CD4-positive, alpha-beta T cell (primary cell): ENCODE measurements around the gene TGM3. TPM values are rescaled to one million over a fixed set of nuclear protein-coding genes. Genes with fewer than 3 reads are reported as not detected.

Experiments used
- ATAC-seq: fragments of 200-7000 bp; cut with Tn5 transposase; one replicate; pipeline ENCODE4 v1.10.0; 2022; ENCODE audit warnings: mild to moderate bottlenecking; ENCODE audit not compliant: poor library complexity
- CTCF ChIA-PET: fragments of 350-600 bp; sonication (Branson Sonifier 250); formaldehyde crosslinking; loops from one replicate; lab custom pipeline; 2021; ENCODE audit warnings: antibody characterized with exemption, inconsistent platforms; lab: Charles Lee
- POLR2A ChIA-PET: fragments of 350-600 bp; sonication (Branson Sonifier 250); formaldehyde crosslinking; loops from one replicate; lab custom pipeline; 2021; ENCODE audit warnings: antibody characterized with exemption, inconsistent platforms; lab: Charles Lee
- DNase-seq, 14 experiments: peaks; one replicate each; pipeline ENCODE4 v3.0.0-alpha.2; 2013 to 2020; ENCODE audit warnings: mixed read lengths in 2 of 14
- H3K27ac ChIP-seq, 2 donors: one replicate each; pipeline versions ENCODE4 v1.5.1 to v1.7.0; 2013; ENCODE audit warnings: low read length in 2 of 2, low read depth in 1 of 2, mild to moderate bottlenecking in 1 of 2
- H3K27me3 ChIP-seq, 2 experiments: 1 replicate in 1 of 2; 2 replicates in 1 of 2; pipeline versions ENCODE4 v1.6.1 to v1.7.0; 2013; ENCODE audit warnings: low read length in 2 of 2, control low read depth in 1 of 2, mild to moderate bottlenecking in 1 of 2, moderate library complexity in 1 of 2; ENCODE audit not compliant: insufficient read depth in 2 of 2, control insufficient read depth in 1 of 2
- H3K36me3 ChIP-seq: one replicate; pipeline ENCODE4 v1.6.1; 2013; ENCODE audit warnings: low read length, control low read depth; ENCODE audit not compliant: insufficient read depth
- H3K4me1 ChIP-seq: one replicate; pipeline ENCODE4 v1.6.1; 2013; ENCODE audit warnings: low read length, control low read depth; ENCODE audit not compliant: insufficient read depth
- H3K4me3 ChIP-seq: one replicate; pipeline ENCODE4 v1.5.1; 2013; ENCODE audit warnings: mild to moderate bottlenecking, low read length, moderate library complexity
- H3K9me3 ChIP-seq, 2 experiments: 1 replicate in 1 of 2; 2 replicates in 1 of 2; pipeline versions ENCODE4 v1.6.1 to v1.7.0; 2013; ENCODE audit warnings: low read length in 2 of 2, mild to moderate bottlenecking in 2 of 2, control low read depth in 1 of 2, moderate library complexity in 1 of 2; ENCODE audit not compliant: control insufficient read depth in 1 of 2, insufficient read depth in 1 of 2
- H3K27ac Mint-ChIP-seq: one replicate; pipeline ENCODE4 v1.8.0; 2020; ENCODE audit warnings: mixed read lengths
- H3K27me3 Mint-ChIP-seq: one replicate; pipeline ENCODE4 v1.8.0; 2021; ENCODE audit warnings: mixed read lengths
- H3K36me3 Mint-ChIP-seq: one replicate; pipeline ENCODE4 v1.8.0; 2021; ENCODE audit warnings: low read depth, mixed read lengths
- H3K4me1 Mint-ChIP-seq: one replicate; pipeline ENCODE4 v1.8.0; 2021; ENCODE audit warnings: low read depth, mixed read lengths
- H3K4me3 Mint-ChIP-seq: one replicate; pipeline ENCODE4 v1.8.0; 2020; ENCODE audit warnings: mild to moderate bottlenecking, mixed read lengths
- H3K9me3 Mint-ChIP-seq: one replicate; pipeline ENCODE4 v1.8.0; 2020; ENCODE audit warnings: mixed read lengths
- CTCF ChIP-seq: fragments of 200-600 bp; IDR thresholded peaks from one replicate; pipeline ENCODE4 v1.8.0; 2022; ENCODE audit warnings: antibody characterized with exemption, mild to moderate bottlenecking
- intact Hi-C, 2 experiments: fragments of 100-400 bp; cut with DNase I in 1 of 2; cut with micrococcal nuclease in 1 of 2; formaldehyde crosslinking; loops; one replicate each; pipeline versions ENCODE4 v1.15.1 to v1.9.0; 2023 to 2025; cut with DNase I, micrococcal nuclease
- total RNA-seq, 174 experiments: library from RNA in 2 of 174; stranded (reverse) in 2 of 174; gene quantifications; one replicate each; pipeline ENCODE4 v1.2.3 and lab custom pipeline; 2021 to 2026

The TGM3 gene
- total RNA-seq, 2 experiments from 2014 or later = not detected

DNA sequence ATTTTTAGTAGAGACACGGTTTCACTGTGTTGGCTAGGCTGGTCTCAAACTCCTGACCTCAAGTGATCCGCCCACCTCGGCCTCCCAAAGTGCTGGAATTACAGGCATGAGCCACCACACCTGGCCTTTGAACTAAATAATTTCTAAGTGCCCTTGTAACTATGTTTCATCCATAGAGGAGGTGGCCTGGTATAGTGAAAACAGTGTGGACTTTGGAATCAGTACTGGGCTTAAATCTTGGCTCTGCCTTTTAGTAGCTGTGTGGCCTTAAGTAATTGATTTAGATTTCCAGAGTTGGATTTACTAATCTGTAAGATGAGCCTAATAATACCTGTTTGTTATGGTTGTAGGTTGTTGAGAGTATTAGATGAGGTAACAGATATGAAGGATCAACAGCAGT is 14.2 kb upstream of the TGM3 start:
- Mint-ChIP-seq H3K9me3 (no peaks in the 10 kb centered on the region), H3K36me3 (no peaks in the 10 kb centered on the region), H3K27me3 (peaks cover 16% of the 10 kb centered on the region), H3K4me1 (no peaks in the 10 kb centered on the region), H3K27ac (no peak overlapping the region), H3K4me3 (no peak overlapping the region)
- DNase-seq = no peak
- H3K36me3 ChIP-seq = no peaks in the 10 kb centered on the region
- POLR2A ChIA-PET = no interaction called here
- H3K27ac ChIP-seq = no peak overlapping the region
- no peaks in the 10 kb centered on the region for H3K4me1 ChIP-seq
- H3K4me3 ChIP-seq = no peak overlapping the region
- H3K27me3 ChIP-seq = peaks cover 0 to 3% of the 10 kb centered on the region in 2 experiments
- H3K9me3 ChIP-seq = no peaks in the 10 kb centered on the region
- no peak for TF ChIP-seq CTCF
- intact Hi-C loops = no loop called here
- CTCF ChIA-PET = no interaction called here
- ATAC-seq = no peak

DNA sequence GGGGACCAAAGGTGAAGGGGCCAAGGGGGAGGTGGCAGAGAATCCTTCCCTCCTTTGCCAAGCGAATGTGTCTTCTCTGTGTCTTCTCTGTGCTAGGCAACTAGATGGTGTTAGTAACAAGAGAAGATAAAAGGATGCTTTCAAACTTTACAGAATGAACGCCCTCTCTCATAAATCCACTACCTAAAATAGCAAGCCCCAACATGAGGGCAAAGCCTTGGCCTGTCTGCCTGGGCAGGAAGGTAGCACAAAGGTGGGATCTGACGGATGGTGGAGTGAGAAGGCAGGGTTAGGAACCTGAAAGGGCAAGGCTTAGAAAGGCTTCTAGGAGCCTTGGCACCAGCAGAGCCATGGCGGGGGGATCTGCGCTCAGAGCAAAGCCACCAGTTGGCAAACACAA is 13.6 kb upstream of the TGM3 start:
- ATAC-seq = no peak
- Histone ChIP-seq H3K36me3 (no peaks in the 10 kb centered on the region), H3K4me1 (no peaks in the 10 kb centered on the region), H3K27me3 (peaks cover 0 to 3% of the 10 kb centered on the region in 2 experiments), H3K27ac (no peak overlapping the region), H3K4me3 (no peak overlapping the region), H3K9me3 (no peaks in the 10 kb centered on the region)
- H3K27ac Mint-ChIP-seq = no peak overlapping the region
- H3K27me3 Mint-ChIP-seq = peaks cover 12% of the 10 kb centered on the region
- no peaks in the 10 kb centered on the region for H3K36me3 Mint-ChIP-seq
- POLR2A ChIA-PET = no interaction called here
- no peak overlapping the region for H3K4me3 Mint-ChIP-seq
- no peak for TF ChIP-seq CTCF
- no peaks in the 10 kb centered on the region for H3K9me3 Mint-ChIP-seq
- H3K4me1 Mint-ChIP-seq = no peaks in the 10 kb centered on the region
- CTCF ChIA-PET = no interaction called here
- DNase-seq = no peak
- intact Hi-C loops = no loop called here

DNA sequence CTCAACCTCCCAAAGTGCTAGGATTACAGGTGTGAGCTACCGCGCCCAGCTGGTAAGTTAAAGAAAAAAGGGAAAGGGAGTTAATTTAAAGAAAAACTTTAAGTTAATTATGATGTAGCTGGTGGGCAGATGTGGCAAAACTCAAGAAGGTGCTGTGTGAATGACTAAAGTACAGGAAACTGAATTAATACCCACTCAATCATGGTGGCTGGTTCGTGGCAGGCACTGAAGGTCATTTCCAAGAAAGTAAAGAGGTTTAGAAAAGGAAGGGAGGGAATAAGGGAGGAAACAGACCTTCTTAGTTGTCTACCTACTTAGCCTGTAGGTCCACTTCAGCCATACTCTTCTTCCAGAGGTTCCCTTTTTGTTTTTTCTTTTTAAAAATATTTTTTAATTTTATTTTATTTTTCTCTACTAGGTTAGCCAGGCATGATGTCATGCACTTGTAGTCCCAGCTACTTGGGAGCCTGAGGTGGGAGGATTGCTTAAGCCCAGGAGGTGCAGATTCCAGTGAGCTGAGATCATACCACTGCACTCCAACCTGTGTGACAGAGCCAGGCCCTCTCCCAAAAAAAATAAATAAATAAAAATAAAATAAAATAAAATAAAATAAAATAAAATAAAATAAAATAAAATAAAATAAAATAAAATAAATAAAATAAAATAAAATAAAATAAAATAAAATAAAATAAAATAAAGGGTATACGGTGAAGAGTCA is 11.9 kb upstream of the TGM3 start:
- Histone ChIP-seq H3K4me1 (no peaks in the 10 kb centered on the region), H3K9me3 (no peaks in the 10 kb centered on the region), H3K27me3 (peaks cover under 1 to 3% of the 10 kb centered on the region in 2 experiments), H3K27ac (no peak overlapping the region), H3K36me3 (no peaks in the 10 kb centered on the region), H3K4me3 (no peak overlapping the region)
- CTCF ChIA-PET = interaction anchor here (0.6 to 0.9 kb wide), 3 partner anchors 10 to 1046 kb away, joined by 3 read pairs; no protein-coding TSS in a partner anchor
- no peaks in the 10 kb centered on the region for H3K4me1 Mint-ChIP-seq
- no peak for ATAC-seq
- H3K9me3 Mint-ChIP-seq = no peaks in the 10 kb centered on the region
- peaks cover 10% of the 10 kb centered on the region for H3K27me3 Mint-ChIP-seq
- intact Hi-C loops = no loop called here
- no peak overlapping the region for H3K27ac Mint-ChIP-seq
- DNase-seq = no peak
- no peak overlapping the region for H3K4me3 Mint-ChIP-seq
- POLR2A ChIA-PET = no interaction called here
- H3K36me3 Mint-ChIP-seq = no peaks in the 10 kb centered on the region
- TF ChIP-seq CTCF = no peak
